Esophagus squamous epithelium (tissue), 5 donors: ENCODE measurements around the gene ZNF282. TPM values are rescaled to one million over a fixed set of nuclear protein-coding genes. Genes with fewer than 3 reads are reported as not detected.

Source experiments
- DNase-seq: peaks from one replicate; lab custom pipeline; 2025; lab: John Stamatoyannopoulos, UW
- H3K27ac ChIP-seq, 4 donors: fragments of 200-600 bp; sonication (generic); one replicate each; pipeline ENCODE4 v1.5.1; 2016 to 2019; ENCODE audit warnings: mild to moderate bottlenecking in 1 of 4
- H3K27me3 ChIP-seq, 4 donors: fragments of 200-600 bp; sonication (generic); 1 replicate in 3 of 4; 2 replicates in 1 of 4; pipeline versions ENCODE4 v1.5.1 to v1.6.0; 2017 to 2021; ENCODE audit warnings: antibody characterized with exemption in 1 of 4
- H3K36me3 ChIP-seq, 3 donors: fragments of 200-600 bp; sonication (generic); one replicate each; pipeline ENCODE4 v1.5.1; 2016 to 2019
- H3K4me1 ChIP-seq, 3 donors: fragments of 200-600 bp; sonication (generic); one replicate each; pipeline ENCODE4 v1.5.1; 2017 to 2019
- H3K4me3 ChIP-seq, 4 donors: fragments of 200-600 bp; sonication (generic); 1 replicate in 3 of 4; 2 replicates in 1 of 4; pipeline ENCODE4 v1.5.1; 2016 to 2019; ENCODE audit warnings: mild to moderate bottlenecking in 2 of 4, moderate library complexity in 1 of 4
- H3K9me3 ChIP-seq, 3 donors: fragments of 200-600 bp; sonication (generic); one replicate each; pipeline ENCODE4 v1.5.1; 2016 to 2019
- CTCF ChIP-seq, 6 experiments: fragments of 450-650 bp in 4 of 6; fragments of 200-600 bp in 2 of 6; sonication (generic) in 2 of 6; IDR thresholded peaks; one replicate each; pipeline ENCODE4 v1.5.1; 2016 to 2019; ENCODE audit warnings: antibody characterized with exemption in 6 of 6, mild to moderate bottlenecking in 4 of 6, moderate library complexity in 4 of 6
- POLR2A ChIP-seq, 4 donors: fragments of 450-650 bp; IDR thresholded peaks; one replicate each; pipeline ENCODE4 v1.6.1; 2017; ENCODE audit warnings: antibody characterized with exemption in 4 of 4, mild to moderate bottlenecking in 4 of 4, moderate library complexity in 3 of 4
- WGBS, 2 donors: methylation state at CpG; one replicate each; pipeline ENCODE4 v1.1.5; 2018; 5-methylcytosine and 5-hydroxymethylcytosine counted together
- intact Hi-C: fragments of 100-400 bp; cut with DNase I; formaldehyde crosslinking; loops from one replicate; pipeline ENCODE4 v1.15.0; 2022
- total RNA-seq, 4 donors: library from RNA; depleted of rRNA; stranded (reverse); fragments of >200 nt; gene quantifications; one replicate each; pipeline ENCODE4 v1.1.0, GENCODE V29; 2016
- donor health status: DM: yes; HTN: yes; CAD: no.

ZNF282 gene
- total RNA-seq, 4 donors from 2014 or later, result 13.9 to 21.7 (median 16.9) TPM

DNA sequence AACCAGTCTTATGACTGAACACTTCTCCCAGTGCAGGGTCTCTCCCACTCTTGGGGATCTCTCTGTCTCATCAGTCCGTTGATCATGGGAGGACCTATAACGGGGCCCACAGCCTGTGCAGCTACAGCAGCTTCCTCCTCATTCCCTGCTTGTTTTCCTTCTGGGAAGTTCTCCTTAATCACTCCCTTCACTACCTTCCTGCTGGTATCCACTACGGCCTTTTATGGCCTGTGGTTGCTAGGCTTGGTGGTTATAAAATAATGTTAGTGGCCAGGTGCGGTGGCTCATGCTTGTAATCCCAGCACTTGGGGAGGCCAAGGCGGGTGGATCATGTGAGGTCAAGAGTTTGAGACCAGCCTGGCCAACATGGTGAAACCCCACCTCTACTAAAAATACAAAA lies 3.5 kb upstream of the ZNF282 start:
- H3K36me3 ChIP-seq, result no peaks in the 10 kb centered on the region
- no peak for DNase-seq
- no peaks in the 10 kb centered on the region for H3K9me3 ChIP-seq
- no peaks in the 10 kb centered on the region for H3K27me3 ChIP-seq
- TF ChIP-seq CTCF (IDR thresholded peaks at IDR 0.05) (no peak), POLR2A (IDR thresholded peaks at IDR 0.05) (no peak)
- H3K4me3 ChIP-seq, result no peak overlapping the region
- H3K27ac ChIP-seq, result no peak overlapping the region
- peaks cover 7 to 19% (median 11%) of the 10 kb centered on the region in 3 donors for H3K4me1 ChIP-seq
- intact Hi-C loops, result no loop called here
- WGBS, 2 donors, result 60 to 66% methylated on average over 4 to 5 of the region's 5 CpGs

GRCh38 chr7:149194799-149195179 lies 557 bp upstream of the ZNF282 start:
- intact Hi-C loops, result no loop called here
- no peak for TF ChIP-seq POLR2A (IDR thresholded peaks at IDR 0.05)
- no peak for TF ChIP-seq CTCF (IDR thresholded peaks at IDR 0.05)
- no peak for DNase-seq
- Histone ChIP-seq H3K27me3 (no peaks in the 10 kb centered on the region), H3K27ac (peak overlapping the region; percentile 93 to 98 (median 96)), H3K4me3 (peak overlapping the region; percentile 77 to 97 (median 85)), H3K4me1 (peaks cover 16 to 37% (median 20%) of the 10 kb centered on the region in 3 donors), H3K36me3 (peaks cover 11 to 18% (median 12%) of the 10 kb centered on the region in 3 donors), H3K9me3 (no peaks in the 10 kb centered on the region)
- WGBS, 2 donors, result 57 to 61% methylated on average over 3 to 4 of the region's 4 CpGs

DNA sequence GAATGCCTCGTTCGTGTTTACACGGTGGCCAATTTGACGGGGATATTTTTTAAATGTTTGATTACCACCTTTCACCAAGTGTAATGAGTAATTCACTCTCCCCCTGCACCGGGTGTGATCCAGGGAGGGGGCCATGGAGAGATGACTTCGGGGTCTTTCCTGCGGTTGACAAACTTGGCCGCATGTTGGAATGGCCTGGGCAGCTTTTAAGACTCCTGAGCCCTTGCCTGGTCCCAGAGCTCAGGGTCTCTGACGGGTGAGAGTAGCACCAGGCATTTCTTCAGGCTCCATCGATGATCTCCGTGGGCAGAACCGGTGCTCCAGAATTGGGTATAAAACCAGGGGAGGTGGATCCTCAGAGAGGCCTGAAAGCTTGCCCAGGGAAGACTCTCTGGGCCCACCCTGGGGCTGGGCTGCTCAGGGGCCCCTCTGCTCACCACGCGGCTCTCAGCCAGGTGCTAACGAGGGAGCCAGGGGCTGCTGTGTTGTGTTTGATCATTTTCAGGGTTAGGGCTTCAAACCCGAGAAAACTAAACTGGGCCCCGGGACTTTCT lies 882 bp downstream of the ZNF282 start:
- peak overlapping the region; percentile 93 to 98 (median 96) for H3K27ac ChIP-seq
- no peaks in the 10 kb centered on the region for H3K27me3 ChIP-seq
- WGBS, 2 donors, result 0% methylated on average over 9 of the region's 17 CpGs; no CpG with 5 or more reads in 1 of the 2 donors
- H3K36me3 ChIP-seq, result peaks cover 24 to 32% (median 25%) of the 10 kb centered on the region in 3 donors
- H3K4me3 ChIP-seq, result peak overlapping the region; percentile 77 to 97 (median 85)
- TF ChIP-seq POLR2A (IDR thresholded peaks at IDR 0.05) (no peak), CTCF (IDR thresholded peaks at IDR 0.05) (no peak)
- H3K9me3 ChIP-seq, result no peaks in the 10 kb centered on the region
- no peak for DNase-seq
- intact Hi-C loops, result no loop called here
- peaks cover 16 to 37% (median 20%) of the 10 kb centered on the region in 3 donors for H3K4me1 ChIP-seq

GRCh38 chr7:149196705-149197171 lies 1.4 kb downstream of the ZNF282 start:
- Histone ChIP-seq H3K36me3 (peaks cover 25 to 37% (median 30%) of the 10 kb centered on the region in 3 donors), H3K9me3 (no peaks in the 10 kb centered on the region), H3K27ac (peak overlapping the region; percentile 93 to 98 (median 96)), H3K27me3 (no peaks in the 10 kb centered on the region), H3K4me3 (peak overlapping the region; percentile 77 to 97 (median 85)), H3K4me1 (peaks cover 16 to 37% (median 20%) of the 10 kb centered on the region in 3 donors)
- TF ChIP-seq POLR2A (IDR thresholded peaks at IDR 0.05) (no peak), CTCF (IDR thresholded peaks at IDR 0.05) (no peak)
- WGBS, 2 donors, result 0 to 20% methylated on average over 1 of the region's 7 CpGs
- no peak for DNase-seq
- intact Hi-C loops, result no loop called here

GRCh38 chr7:149197675-149198074 lies 2.3 kb downstream of the ZNF282 start:
- TF ChIP-seq CTCF (IDR thresholded peaks at IDR 0.05) (no peak), POLR2A (IDR thresholded peaks at IDR 0.05) (no peak)
- WGBS, 2 donors, result 38 to 43% methylated on average over 2 of the region's 4 CpGs
- Histone ChIP-seq H3K27me3 (no peaks in the 10 kb centered on the region), H3K4me3 (peak overlapping the region in 1 of 4 donors; percentile 97), H3K27ac (peak overlapping the region in 1 of 4 donors; percentile 0), H3K9me3 (no peaks in the 10 kb centered on the region), H3K4me1 (peaks cover 16 to 37% (median 20%) of the 10 kb centered on the region in 3 donors), H3K36me3 (peaks cover 25 to 46% (median 32%) of the 10 kb centered on the region in 3 donors)
- DNase-seq, result no peak
- intact Hi-C loops, result no loop called here
